Measurements from ENCODE around the gene MRPL34. TPM values are rescaled to one million over a fixed set of nuclear protein-coding genes. Genes with fewer than 3 reads are reported as not detected.

Gene MRPL34
- total and polyA plus RNA-seq, 9 of the 15 experiments (the other 6 are each of a cell fraction or from before 2014, with no cell fraction given) = 11.5 to 256 (median 72.5) TPM

DNA sequence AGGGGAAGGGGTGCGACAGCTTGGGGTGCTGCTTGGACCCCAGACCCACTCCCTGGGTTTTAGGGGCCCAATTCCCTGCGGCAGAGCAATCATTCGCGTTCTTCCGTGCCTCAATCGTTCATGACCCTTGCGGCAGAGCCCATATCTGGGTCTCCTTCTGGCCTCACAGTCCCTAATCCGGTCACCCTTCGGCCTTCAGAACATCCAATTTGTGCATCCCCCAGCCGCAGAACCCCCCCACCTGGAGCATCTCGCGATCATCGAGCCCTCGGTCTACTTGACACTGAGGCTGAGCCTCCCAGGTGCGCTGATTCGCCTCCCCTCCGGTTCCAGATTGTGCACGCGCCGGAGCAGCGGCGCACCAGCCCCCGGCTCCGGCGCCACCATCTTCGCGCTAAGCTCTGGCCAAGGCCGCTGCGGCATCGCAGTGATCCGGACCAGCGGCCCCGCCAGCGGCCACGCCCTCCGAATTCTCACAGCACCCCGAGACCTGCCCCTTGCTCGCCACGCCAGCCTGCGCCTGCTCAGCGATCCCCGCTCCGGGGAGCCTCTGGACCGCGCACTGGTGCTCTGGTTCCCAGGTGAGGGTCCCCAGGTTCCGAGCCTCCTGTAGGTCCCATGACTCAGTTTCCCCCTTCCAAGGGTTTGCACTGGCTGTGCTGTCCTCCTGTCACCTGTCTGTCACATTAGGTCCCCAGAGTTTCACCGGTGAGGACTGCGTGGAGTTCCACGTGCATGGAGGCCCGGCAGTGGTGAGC is 32.2 kb downstream of the MRPL34 start (continued):
- TF ChIP-seq STAG1 (CRISPR knock-in tag; IDR thresholded peaks at IDR 0.05; ENCODE audit: borderline replicate concordance) (no peak), ILK (tag; IDR thresholded peaks at IDR 0.05; ENCODE audit: borderline replicate concordance, low read depth) (no peak), ETV6 (IDR thresholded peaks at IDR 0.05; ENCODE audit: borderline replicate concordance in 1 of 2, low read depth in 2 of 2, low read length in 1 of 2) (no peak), ETV6 (CRISPR knock-in tag; IDR thresholded peaks at IDR 0.05; ENCODE audit: borderline replicate concordance) (no peak; the same call in 1 of the 2 replicates), SETDB1 (IDR thresholded peaks at IDR 0.05; ENCODE audit: low read length) (no peak), YBX1 (IDR thresholded peaks at IDR 0.05) (no peak), PHF8 (IDR thresholded peaks at IDR 0.05; ENCODE audit: borderline replicate concordance, low read length) (peak; percentile 2), PRMT5 (CRISPR knock-in tag; IDR thresholded peaks at IDR 0.05) (no peak), KHSRP (IDR thresholded peaks at IDR 0.05) (no peak), NBN (IDR thresholded peaks at IDR 0.05; ENCODE audit: low read depth) (no peak), NR2C2 (CRISPR knock-in tag; IDR thresholded peaks at IDR 0.05) (no peak), NR2C2 (tag; IDR thresholded peaks at IDR 0.05) (no peak), PHB2 (IDR thresholded peaks at IDR 0.05; ENCODE audit: low read depth) (no peak), TAF7 (tag; IDR thresholded peaks at IDR 0.05) (peak; percentile 48; the same call in 1 of the 2 replicates), ZNF224 (CRISPR knock-in tag; IDR thresholded peaks at IDR 0.05) (no peak)
- TF ChIP-seq, protein P1, sequence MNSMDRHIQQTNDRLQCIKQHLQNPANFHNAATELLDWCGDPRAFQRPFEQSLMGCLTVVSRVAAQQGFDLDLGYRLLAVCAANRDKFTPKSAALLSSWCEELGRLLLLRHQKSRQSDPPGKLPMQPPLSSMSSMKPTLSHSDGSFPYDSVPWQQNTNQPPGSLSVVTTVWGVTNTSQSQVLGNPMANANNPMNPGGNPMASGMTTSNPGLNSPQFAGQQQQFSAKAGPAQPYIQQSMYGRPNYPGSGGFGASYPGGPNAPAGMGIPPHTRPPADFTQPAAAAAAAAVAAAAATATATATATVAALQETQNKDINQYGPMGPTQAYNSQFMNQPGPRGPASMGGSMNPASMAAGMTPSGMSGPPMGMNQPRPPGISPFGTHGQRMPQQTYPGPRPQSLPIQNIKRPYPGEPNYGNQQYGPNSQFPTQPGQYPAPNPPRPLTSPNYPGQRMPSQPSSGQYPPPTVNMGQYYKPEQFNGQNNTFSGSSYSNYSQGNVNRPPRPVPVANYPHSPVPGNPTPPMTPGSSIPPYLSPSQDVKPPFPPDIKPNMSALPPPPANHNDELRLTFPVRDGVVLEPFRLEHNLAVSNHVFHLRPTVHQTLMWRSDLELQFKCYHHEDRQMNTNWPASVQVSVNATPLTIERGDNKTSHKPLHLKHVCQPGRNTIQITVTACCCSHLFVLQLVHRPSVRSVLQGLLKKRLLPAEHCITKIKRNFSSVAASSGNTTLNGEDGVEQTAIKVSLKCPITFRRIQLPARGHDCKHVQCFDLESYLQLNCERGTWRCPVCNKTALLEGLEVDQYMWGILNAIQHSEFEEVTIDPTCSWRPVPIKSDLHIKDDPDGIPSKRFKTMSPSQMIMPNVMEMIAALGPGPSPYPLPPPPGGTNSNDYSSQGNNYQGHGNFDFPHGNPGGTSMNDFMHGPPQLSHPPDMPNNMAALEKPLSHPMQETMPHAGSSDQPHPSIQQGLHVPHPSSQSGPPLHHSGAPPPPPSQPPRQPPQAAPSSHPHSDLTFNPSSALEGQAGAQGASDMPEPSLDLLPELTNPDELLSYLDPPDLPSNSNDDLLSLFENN (IDR thresholded peaks at IDR 0.05; ENCODE audit: low read depth in 2 of 2, low read length in 2 of 2) = no peak
- TF ChIP-seq, protein P2, sequence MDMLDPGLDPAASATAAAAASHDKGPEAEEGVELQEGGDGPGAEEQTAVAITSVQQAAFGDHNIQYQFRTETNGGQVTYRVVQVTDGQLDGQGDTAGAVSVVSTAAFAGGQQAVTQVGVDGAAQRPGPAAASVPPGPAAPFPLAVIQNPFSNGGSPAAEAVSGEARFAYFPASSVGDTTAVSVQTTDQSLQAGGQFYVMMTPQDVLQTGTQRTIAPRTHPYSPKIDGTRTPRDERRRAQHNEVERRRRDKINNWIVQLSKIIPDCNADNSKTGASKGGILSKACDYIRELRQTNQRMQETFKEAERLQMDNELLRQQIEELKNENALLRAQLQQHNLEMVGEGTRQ (CRISPR knock-in tag; IDR thresholded peaks at IDR 0.05) = no peak; the same call in 1 of the 2 replicates
- TF ChIP-seq, protein P3, sequence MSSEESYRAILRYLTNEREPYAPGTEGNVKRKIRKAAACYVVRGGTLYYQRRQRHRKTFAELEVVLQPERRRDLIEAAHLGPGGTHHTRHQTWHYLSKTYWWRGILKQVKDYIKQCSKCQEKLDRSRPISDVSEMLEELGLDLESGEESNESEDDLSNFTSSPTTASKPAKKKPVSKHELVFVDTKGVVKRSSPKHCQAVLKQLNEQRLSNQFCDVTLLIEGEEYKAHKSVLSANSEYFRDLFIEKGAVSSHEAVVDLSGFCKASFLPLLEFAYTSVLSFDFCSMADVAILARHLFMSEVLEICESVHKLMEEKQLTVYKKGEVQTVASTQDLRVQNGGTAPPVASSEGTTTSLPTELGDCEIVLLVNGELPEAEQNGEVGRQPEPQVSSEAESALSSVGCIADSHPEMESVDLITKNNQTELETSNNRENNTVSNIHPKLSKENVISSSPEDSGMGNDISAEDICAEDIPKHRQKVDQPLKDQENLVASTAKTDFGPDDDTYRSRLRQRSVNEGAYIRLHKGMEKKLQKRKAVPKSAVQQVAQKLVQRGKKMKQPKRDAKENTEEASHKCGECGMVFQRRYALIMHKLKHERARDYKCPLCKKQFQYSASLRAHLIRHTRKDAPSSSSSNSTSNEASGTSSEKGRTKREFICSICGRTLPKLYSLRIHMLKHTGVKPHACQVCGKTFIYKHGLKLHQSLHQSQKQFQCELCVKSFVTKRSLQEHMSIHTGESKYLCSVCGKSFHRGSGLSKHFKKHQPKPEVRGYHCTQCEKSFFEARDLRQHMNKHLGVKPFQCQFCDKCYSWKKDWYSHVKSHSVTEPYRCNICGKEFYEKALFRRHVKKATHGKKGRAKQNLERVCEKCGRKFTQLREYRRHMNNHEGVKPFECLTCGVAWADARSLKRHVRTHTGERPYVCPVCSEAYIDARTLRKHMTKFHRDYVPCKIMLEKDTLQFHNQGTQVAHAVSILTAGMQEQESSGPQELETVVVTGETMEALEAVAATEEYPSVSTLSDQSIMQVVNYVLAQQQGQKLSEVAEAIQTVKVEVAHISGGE (CRISPR knock-in tag; IDR thresholded peaks at IDR 0.05) = no peak; a peak in 1 of 6 replicates
- TF ChIP-seq, protein P4, sequence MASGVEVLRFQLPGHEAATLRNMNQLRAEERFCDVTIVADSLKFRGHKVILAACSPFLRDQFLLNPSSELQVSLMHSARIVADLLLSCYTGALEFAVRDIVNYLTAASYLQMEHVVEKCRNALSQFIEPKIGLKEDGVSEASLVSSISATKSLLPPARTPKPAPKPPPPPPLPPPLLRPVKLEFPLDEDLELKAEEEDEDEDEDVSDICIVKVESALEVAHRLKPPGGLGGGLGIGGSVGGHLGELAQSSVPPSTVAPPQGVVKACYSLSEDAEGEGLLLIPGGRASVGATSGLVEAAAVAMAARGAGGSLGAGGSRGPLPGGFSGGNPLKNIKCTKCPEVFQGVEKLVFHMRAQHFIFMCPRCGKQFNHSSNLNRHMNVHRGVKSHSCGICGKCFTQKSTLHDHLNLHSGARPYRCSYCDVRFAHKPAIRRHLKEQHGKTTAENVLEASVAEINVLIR (CRISPR knock-in tag; IDR thresholded peaks at IDR 0.05) = no peak

All from K562 (cell line).